H1 (cell line): Measurements from ENCODE around the gene ARPC4. TPM values are rescaled to one million over a fixed set of nuclear protein-coding genes. Genes with fewer than 3 reads are reported as not detected.

Source experiments
- CTCF ChIA-PET: fragments of 300-600 bp; sonication (Branson Sonifier 250); formaldehyde crosslinking; loops from one replicate; lab custom pipeline; 2021; ENCODE audit not compliant: partially characterized antibody; lab: Charles Lee
- POLR2A ChIA-PET: fragments of 300-600 bp; sonication (Branson Sonifier 250); formaldehyde crosslinking; loops from one replicate; lab custom pipeline; 2021; ENCODE audit warnings: inconsistent platforms; ENCODE audit not compliant: partially characterized antibody; lab: Charles Lee
- DNase-seq, 2 experiments: peaks; one replicate each; pipeline versions ENCODE4 v3.0.0 to v3.0.0-alpha.2; 2010 to 2022; ENCODE audit warnings: low spot score in 2 of 2, low read depth in 1 of 2, mixed read lengths in 1 of 2
- FAIRE-seq: peaks from 2 replicates; lab custom pipeline; 2011; peaks lifted over from hg19 to GRCh38; lab: Jason Lieb, UNC
- H2AFZ ChIP-seq: 2 replicates; pipeline ENCODE4 v1.8.1; 2012; ENCODE audit warnings: low read length, inconsistent platforms
- H2AK5ac ChIP-seq: 2 replicates; pipeline ENCODE4 v1.6.1; 2013; ENCODE audit warnings: low read depth, low read length
- H2BK120ac ChIP-seq: replicated peaks from 2 replicates; pipeline ENCODE3; 2013; ENCODE audit warnings: low read depth, low read length, inconsistent platforms
- H2BK12ac ChIP-seq: 2 replicates; pipeline ENCODE4 v1.6.1; 2013; ENCODE audit warnings: low read depth, low read length
- H2BK15ac ChIP-seq: 2 replicates; pipeline ENCODE4 v1.6.1; 2013; ENCODE audit warnings: low read length
- H2BK20ac ChIP-seq: 2 replicates; pipeline ENCODE4 v1.6.1; 2013; ENCODE audit warnings: low read length
- H2BK5ac ChIP-seq: 2 replicates; pipeline ENCODE4 v1.6.1; 2013; ENCODE audit warnings: low read depth, low read length
- H3K14ac ChIP-seq: 2 replicates; pipeline ENCODE4 v1.6.1; 2013; ENCODE audit warnings: inconsistent platforms; ENCODE audit not compliant: insufficient read length
- H3K18ac ChIP-seq: 2 replicates; pipeline ENCODE4 v1.6.1; 2013; ENCODE audit warnings: low read length; ENCODE audit errors: extremely low read depth
- H3K23ac ChIP-seq: 2 replicates; pipeline ENCODE4 v1.6.1; 2013; ENCODE audit warnings: inconsistent platforms; ENCODE audit not compliant: insufficient read length
- H3K23me2 ChIP-seq: 2 replicates; pipeline ENCODE4 v1.6.1; 2013; ENCODE audit warnings: low read depth, low read length
- H3K27ac ChIP-seq: 2 replicates; pipeline ENCODE4 v1.6.1; 2011; ENCODE audit warnings: low read depth, low read length, inconsistent platforms
- H3K27me3 ChIP-seq, 4 experiments: replicated peaks in 1 of 4; 1 replicate in 1 of 4; 2 replicates in 3 of 4; pipeline versions ENCODE4 v1.6.1 to v1.8.1; 2011 to 2013; ENCODE audit warnings: low read length in 3 of 4, mild to moderate bottlenecking in 3 of 4, inconsistent platforms in 2 of 4, mixed read lengths in 2 of 4, moderate library complexity in 1 of 4; ENCODE audit not compliant: control insufficient read depth in 3 of 4, insufficient read depth in 3 of 4; ENCODE audit errors: extremely low read depth in 1 of 4
- H3K36me3 ChIP-seq, 4 experiments: 2 replicates each; pipeline versions ENCODE4 v1.6.1 to v1.8.1; 2011 to 2013; ENCODE audit warnings: mild to moderate bottlenecking in 4 of 4, low read length in 3 of 4, moderate library complexity in 2 of 4, control low read depth in 1 of 4, inconsistent platforms in 1 of 4; ENCODE audit not compliant: insufficient read depth in 4 of 4, control insufficient read depth in 2 of 4
- H3K4ac ChIP-seq: replicated peaks from 2 replicates; pipeline ENCODE3; 2013; ENCODE audit warnings: low read length, low read depth, mixed read lengths, inconsistent platforms; ENCODE audit not compliant: insufficient read length
- H3K4me1 ChIP-seq, 4 experiments: replicated peaks in 1 of 4; 1 replicate in 1 of 4; 2 replicates in 3 of 4; pipeline versions ENCODE4 v1.6.1 to v1.8.1; 2011 to 2013; ENCODE audit warnings: low read length in 3 of 4, inconsistent platforms in 2 of 4, mixed read lengths in 1 of 4; ENCODE audit not compliant: insufficient read depth in 4 of 4, control insufficient read depth in 3 of 4
- H3K4me2 ChIP-seq, 2 experiments: 2 replicates each; pipeline versions ENCODE4 v1.6.1 to v1.8.1; 2011 to 2013; ENCODE audit warnings: low read depth in 2 of 2, low read length in 2 of 2, control low read depth in 1 of 2, inconsistent platforms in 1 of 2, mild to moderate bottlenecking in 1 of 2; ENCODE audit not compliant: insufficient read depth in 1 of 2
- H3K4me3 ChIP-seq, 4 experiments: fragments of 200-600, 300-600 bp in 1 of 4; sonication (generic), shearing (Covaris generic), sonication (Bioruptor Twin) in 1 of 4; 2 replicates each; pipeline versions ENCODE4 v1.5.1 to v1.8.1; 2011 to 2016; ENCODE audit warnings: low read length in 4 of 4, low read depth in 3 of 4, control low read depth in 2 of 4, inconsistent platforms in 2 of 4, mild to moderate bottlenecking in 2 of 4, mixed read lengths in 1 of 4, moderate library complexity in 1 of 4; ENCODE audit not compliant: insufficient read depth in 2 of 4; ENCODE audit errors: extremely low read depth in 1 of 4
- H3K56ac ChIP-seq: replicated peaks from 2 replicates; pipeline ENCODE3; 2013; ENCODE audit warnings: low read depth, mild to moderate bottlenecking, mixed read lengths, low read length, inconsistent platforms; ENCODE audit not compliant: insufficient read length
- H3K79me1 ChIP-seq: 2 replicates; pipeline ENCODE4 v1.6.1; 2013; ENCODE audit warnings: low read depth, low read length, control low read depth
- H3K79me2 ChIP-seq, 2 experiments: 2 replicates each; pipeline versions ENCODE4 v1.6.1 to v1.8.1; 2012 to 2013; ENCODE audit warnings: low read length in 2 of 2, mild to moderate bottlenecking in 2 of 2, inconsistent platforms in 1 of 2; ENCODE audit not compliant: insufficient read depth in 2 of 2, control insufficient read depth in 1 of 2
- H3K9ac ChIP-seq, 4 experiments: replicated peaks in 1 of 4; 1 replicate in 1 of 4; 2 replicates in 3 of 4; pipeline versions ENCODE4 v1.6.1 to v1.8.1; 2011 to 2013; ENCODE audit warnings: low read depth in 3 of 4, low read length in 3 of 4, control low read depth in 2 of 4, mild to moderate bottlenecking in 2 of 4, moderate library complexity in 2 of 4, inconsistent platforms in 1 of 4; ENCODE audit errors: extremely low read depth in 1 of 4
- H3K9me3 ChIP-seq, 2 experiments: 2 replicates each; pipeline versions ENCODE4 v1.6.1 to v1.8.1; 2012 to 2013; ENCODE audit warnings: mild to moderate bottlenecking in 2 of 2, moderate library complexity in 2 of 2, control low read depth in 1 of 2, inconsistent platforms in 1 of 2, low read depth in 1 of 2, low read length in 1 of 2, mixed read lengths in 1 of 2; ENCODE audit not compliant: insufficient read depth in 2 of 2
- H4K20me1 ChIP-seq, 2 experiments: replicated peaks in 1 of 2; 2 replicates each; pipeline versions ENCODE3 to v1.8.1; 2011 to 2013; ENCODE audit warnings: inconsistent platforms in 2 of 2, low read length in 2 of 2, mild to moderate bottlenecking in 1 of 2; ENCODE audit not compliant: insufficient read depth in 2 of 2, control insufficient read depth in 1 of 2
- H4K5ac ChIP-seq: 2 replicates; pipeline ENCODE4 v1.6.1; 2013; ENCODE audit warnings: low read length, low read depth, mixed read lengths, inconsistent platforms; ENCODE audit not compliant: insufficient read length
- H4K8ac ChIP-seq: 2 replicates; pipeline ENCODE4 v1.8.0; 2013; ENCODE audit warnings: mild to moderate bottlenecking, moderate library complexity, low read length, inconsistent platforms; ENCODE audit not compliant: insufficient read depth; ENCODE audit errors: extremely low read depth
- H4K91ac ChIP-seq: replicated peaks from 2 replicates; pipeline ENCODE3; 2013; ENCODE audit warnings: low read length, mixed read lengths, inconsistent platforms; ENCODE audit not compliant: insufficient read length
- HDAC2 ChIP-seq, 2 experiments: fragments of 300-600 bp in 1 of 2; sonication (generic) in 1 of 2; IDR thresholded peaks; 2 replicates each; pipeline ENCODE4 v1.6.1; 2011 to 2012; ENCODE audit warnings: low read depth in 2 of 2, low read length in 2 of 2, mild to moderate bottlenecking in 2 of 2, moderate library complexity in 2 of 2, borderline replicate concordance in 1 of 2, inconsistent platforms in 1 of 2
- KDM1A ChIP-seq: fragments of 200-600, 300-600 bp; sonication (generic); IDR thresholded peaks from 2 replicates; pipeline ENCODE4 v1.7.1; 2016; ENCODE audit warnings: mild to moderate bottlenecking, low read length, borderline replicate concordance
- WGBS, 2 experiments: shearing (Covaris generic) in 1 of 2; methylation state at CpG; one replicate each; pipeline versions ENCODE4 v1.1.6 to v1.1.7; 2013 to 2015; ENCODE audit warnings: low lambda C conversion rate in 2 of 2, mixed read lengths in 2 of 2, inconsistent platforms in 1 of 2, low coverage in 1 of 2, missing lambda C conversion rate in 1 of 2; ENCODE audit not compliant: insufficient replicate concordance in 2 of 2, insufficient coverage in 1 of 2, insufficient read length in 1 of 2; ENCODE audit errors: extremely low coverage in 1 of 2, missing lambda C conversion rate in 1 of 2; 5-methylcytosine and 5-hydroxymethylcytosine counted together
- polyA plus RNA-seq, 7 experiments: library from polyadenylated mRNA; depleted of rRNA in 3 of 7; stranded (reverse) in 5 of 7; unstranded in 2 of 7; fragments of >200 nt in 5 of 7; fragments of 200-250 nt in 2 of 7; gene quantifications; 1 replicate in 5 of 7; 2 replicates in 1 of 7; 4 replicates in 1 of 7; pipeline versions ENCODE4 v1.2.1 to v1.2.3, GENCODE V29; 2011 to 2013; ENCODE audit warnings: missing spikeins in 2 of 7, mixed read lengths in 2 of 7
- total RNA-seq: library from RNA; stranded (reverse); fragmentation: NEBNext Ultra II Directional; extraction: Animal tissue kit (Norgen Biotek cat#: 25700); gene quantifications from 2 replicates; pipeline ENCODE4 v1.2.1, GENCODE V29; 2021

Gene ARPC4
- total and polyA plus RNA-seq, 2 of the 8 experiments (the other 6 are each of a cell fraction or from before 2014, with no cell fraction given): 138 to 154 TPM

DNA sequence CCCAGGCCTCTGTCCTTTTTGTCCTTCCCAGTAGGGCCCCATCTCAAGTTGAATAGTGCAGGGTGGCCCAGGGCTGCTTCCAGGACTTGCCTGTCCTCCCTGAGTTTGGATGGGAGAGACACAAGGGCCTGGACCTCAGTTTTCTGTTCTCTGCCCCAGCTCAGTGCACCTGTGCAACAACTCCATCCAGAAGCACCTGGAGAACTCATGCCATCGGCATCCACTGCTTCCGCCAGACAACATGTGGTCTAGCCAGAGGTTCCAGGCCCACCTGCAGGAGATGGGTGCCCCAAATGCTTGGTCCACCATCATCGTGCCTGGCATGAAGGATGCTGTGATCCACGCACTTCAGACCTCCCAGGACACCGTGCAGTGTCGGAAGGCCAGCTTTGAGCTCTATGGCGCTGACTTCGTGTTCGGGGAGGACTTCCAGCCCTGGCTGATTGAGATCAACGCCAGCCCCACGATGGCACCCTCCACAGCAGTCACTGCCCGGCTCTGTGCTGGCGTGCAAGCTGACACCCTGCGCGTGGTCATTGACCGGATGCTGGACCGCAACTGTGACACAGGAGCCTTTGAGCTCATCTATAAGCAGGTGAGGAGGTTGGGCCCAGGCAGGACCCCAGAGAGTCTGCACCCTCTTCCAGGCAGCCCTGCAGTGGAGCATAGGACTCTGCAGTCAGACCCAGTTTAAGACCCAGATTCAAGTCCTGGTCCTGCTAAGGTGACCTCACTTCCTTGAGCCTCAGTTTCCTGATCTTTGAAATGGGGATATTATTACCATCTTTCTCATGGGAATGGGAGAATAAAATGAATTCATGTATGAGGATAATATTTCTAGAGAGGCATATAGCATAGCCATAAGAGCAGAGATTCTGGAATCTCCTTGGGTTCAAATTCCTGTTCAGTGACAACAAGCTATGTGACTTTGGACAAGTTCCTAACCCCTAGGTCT, 36.2 kb downstream of the ARPC4 start:
- Histone ChIP-seq H3K9ac (no peak overlapping the region), H3K56ac (no peak overlapping the region), H2BK20ac (no peak overlapping the region), H3K4me1 (peaks cover 0 to 5% (median 2%) of the 10 kb centered on the region in 4 experiments; a peak in 2 of 7 replicates), H4K5ac (no peak overlapping the region), H3K9me3 (no peaks in the 10 kb centered on the region), H4K8ac (0 out of 2 replicates have a peak overlapping the region, but pooled peaks have one; percentile 41), H4K20me1 (peaks cover 0 to under 1% of the 10 kb centered on the region in 2 experiments), H3K27me3 (no peaks in the 10 kb centered on the region), H2AFZ (no peak overlapping the region), H3K4ac (peak overlapping the region; percentile 87), H3K4me3 (no peak overlapping the region), H2BK15ac (no peak overlapping the region), H3K36me3 (no peaks in the 10 kb centered on the region), H3K4me2 (no peak overlapping the region), H4K91ac (no peak overlapping the region), H3K23me2 (no peaks in the 10 kb centered on the region), H2BK5ac (no peak overlapping the region), H2BK120ac (no peak overlapping the region), H3K79me1 (no peaks in the 10 kb centered on the region), H2BK12ac (no peak overlapping the region), H2AK5ac (no peak overlapping the region), H3K23ac (no peak overlapping the region), H3K27ac (no peak overlapping the region), H3K14ac (no peak overlapping the region), H3K18ac (no peak overlapping the region), H3K79me2 (no peaks in the 10 kb centered on the region)
- FAIRE-seq: no peak
- ChIA-PET CTCF (interaction anchor here (0.6 to 7.9 kb wide), 17 partner anchors 7 to 519 kb away, joined by 3 to 74 read pairs (median 4); partner anchors contain the start of gene CIDEC), POLR2A (interaction anchor here (0.8 to 1.4 kb wide), 5 partner anchors 12 to 117 kb away, joined by 3 to 5 read pairs (median 3); no protein-coding TSS in a partner anchor)
- TF ChIP-seq HDAC2 (IDR thresholded peaks at IDR 0.05; ENCODE audit: borderline replicate concordance in 1 of 2, low read depth in 2 of 2, low read length in 2 of 2) (no peak), KDM1A (peak; percentile 33; the same call in 1 of the 2 replicates)
- no peak for DNase-seq
- 91% methylated on average over 17 of the region's 17 CpGs; no CpG with 5 or more reads in 1 of the 2 experiments for WGBS, 2 experiments
